ENCODE data around the gene MEF2C.

MEF2C gene

DNA sequence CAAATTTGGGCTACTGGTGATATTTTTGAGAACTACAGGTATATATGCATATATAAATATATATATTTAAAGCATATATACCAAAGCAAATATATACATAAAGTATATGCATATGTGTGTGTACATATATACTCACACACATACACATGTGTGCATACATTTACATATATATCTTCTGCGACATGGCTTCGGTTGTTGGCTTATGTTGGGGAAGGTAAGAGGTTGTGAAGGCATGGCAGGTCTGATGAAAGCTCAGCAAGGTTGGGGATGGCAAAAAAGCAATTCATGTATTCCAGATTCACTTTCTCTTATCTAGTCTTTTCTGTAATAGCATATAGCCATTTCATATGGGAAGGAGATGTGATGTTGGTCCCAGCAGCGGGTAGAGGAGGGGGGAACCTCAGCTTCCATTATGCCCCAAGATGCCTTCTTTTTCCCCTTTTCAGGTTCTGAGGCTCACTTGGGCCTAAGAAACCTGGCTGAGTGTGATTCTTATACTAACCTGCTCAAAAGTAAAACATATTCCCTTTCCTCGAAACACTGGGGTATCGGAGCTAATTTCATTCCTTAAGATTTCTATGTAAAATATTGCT lies 201.7 kb downstream of the MEF2C start:
- Mint-ChIP-seq H3K9me3 (no peaks in the 10 kb centered on the region), H3K27ac (no peak overlapping the region), H3K27me3 (ENCODE audit: low read depth) (peaks cover 90% of the 10 kb centered on the region), H3K4me3 (no peak overlapping the region), H3K4me1 (ENCODE audit: low read depth) (peaks cover 18% of the 10 kb centered on the region), H3K36me3 (ENCODE audit: low read depth) (peaks cover 8% of the 10 kb centered on the region)

DNA sequence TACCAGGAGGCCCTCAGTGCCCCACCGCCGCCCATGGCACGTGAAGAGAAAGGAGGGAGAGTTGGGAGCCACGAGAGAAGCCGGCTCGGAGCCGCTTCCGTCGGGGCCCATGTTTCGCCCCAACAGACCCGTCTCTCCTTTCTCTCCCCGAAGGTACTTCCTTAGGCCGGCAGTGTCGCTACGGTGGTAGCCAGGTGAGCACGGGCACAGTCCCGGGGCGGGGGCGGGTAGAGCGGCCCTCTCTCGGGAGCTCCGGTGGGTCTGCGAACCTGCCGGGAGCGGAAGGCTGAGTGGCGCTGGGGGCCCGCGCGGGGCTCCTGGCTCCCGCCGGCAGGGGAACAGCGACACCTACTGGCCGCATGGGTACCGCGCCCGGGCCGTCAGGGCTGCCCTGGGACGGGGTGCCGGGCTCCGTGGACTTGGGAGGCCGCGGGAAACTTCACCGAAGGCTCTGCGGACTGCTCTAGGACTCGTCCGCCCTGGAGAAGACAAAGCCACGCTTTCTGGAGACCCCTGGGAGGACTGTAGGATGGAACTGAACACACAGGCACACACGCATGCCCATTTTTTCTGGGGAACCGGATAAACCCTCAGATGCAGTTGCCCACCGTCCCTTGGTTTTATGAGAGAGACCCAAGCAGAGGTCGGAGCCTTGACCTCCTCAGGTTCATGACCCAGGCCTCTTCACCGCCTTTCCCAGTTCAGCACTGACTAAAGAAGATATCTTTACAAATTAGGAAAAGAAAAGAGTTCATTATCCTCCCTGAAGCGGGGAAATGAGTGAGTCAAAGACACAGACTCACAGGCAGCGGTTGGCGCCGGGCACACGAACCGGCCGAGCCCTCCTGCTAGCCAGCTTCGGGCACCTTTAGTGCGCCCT lies 202.5 kb downstream of the MEF2C start:
- H3K9me3 Mint-ChIP-seq: peaks cover under 1% of the 10 kb centered on the region
- H3K36me3 Mint-ChIP-seq (ENCODE audit: low read depth): peaks cover 5% of the 10 kb centered on the region
- peak overlapping the region; percentile 34 for H3K4me3 Mint-ChIP-seq
- peaks cover 90% of the 10 kb centered on the region for H3K27me3 Mint-ChIP-seq (ENCODE audit: low read depth)
- peaks cover 20% of the 10 kb centered on the region for H3K4me1 Mint-ChIP-seq (ENCODE audit: low read depth)
- H3K27ac Mint-ChIP-seq: no peak overlapping the region

DNA sequence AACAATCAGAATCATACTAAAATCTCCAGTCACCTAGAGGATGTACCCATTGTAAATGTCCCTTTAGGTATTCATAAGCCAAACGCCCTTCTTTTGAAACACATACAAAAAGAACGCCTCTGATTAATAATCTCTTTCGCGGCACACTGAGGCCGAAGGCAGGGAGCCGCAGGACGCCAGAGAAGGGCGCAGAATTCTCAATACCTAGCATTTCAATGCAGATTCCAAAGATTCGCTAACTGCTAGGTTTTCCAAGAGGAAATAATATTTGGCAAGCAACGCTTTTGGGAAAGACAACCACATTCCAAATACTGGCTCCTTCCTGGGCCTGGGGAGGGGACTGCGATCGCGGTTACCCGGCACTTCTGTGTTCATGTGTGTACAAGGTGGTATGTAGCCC lies 203.3 kb downstream of the MEF2C start:
- Mint-ChIP-seq H3K4me1 (ENCODE audit: low read depth) (peaks cover 24% of the 10 kb centered on the region), H3K27ac (peak overlapping the region; percentile 79), H3K27me3 (ENCODE audit: low read depth) (peaks cover 90% of the 10 kb centered on the region), H3K4me3 (peak overlapping the region; percentile 21), H3K36me3 (ENCODE audit: low read depth) (peaks cover 9% of the 10 kb centered on the region), H3K9me3 (peaks cover 4% of the 10 kb centered on the region)

GRCh38 chr5:88678770-88679381 lies 204.1 kb downstream of the MEF2C start:
- Mint-ChIP-seq H3K27ac (peak overlapping the region; percentile 61), H3K27me3 (ENCODE audit: low read depth) (peaks cover 85% of the 10 kb centered on the region), H3K4me3 (peak overlapping the region; percentile 16), H3K9me3 (peaks cover 4% of the 10 kb centered on the region), H3K4me1 (ENCODE audit: low read depth) (peaks cover 25% of the 10 kb centered on the region), H3K36me3 (ENCODE audit: low read depth) (peaks cover 10% of the 10 kb centered on the region)

DNA sequence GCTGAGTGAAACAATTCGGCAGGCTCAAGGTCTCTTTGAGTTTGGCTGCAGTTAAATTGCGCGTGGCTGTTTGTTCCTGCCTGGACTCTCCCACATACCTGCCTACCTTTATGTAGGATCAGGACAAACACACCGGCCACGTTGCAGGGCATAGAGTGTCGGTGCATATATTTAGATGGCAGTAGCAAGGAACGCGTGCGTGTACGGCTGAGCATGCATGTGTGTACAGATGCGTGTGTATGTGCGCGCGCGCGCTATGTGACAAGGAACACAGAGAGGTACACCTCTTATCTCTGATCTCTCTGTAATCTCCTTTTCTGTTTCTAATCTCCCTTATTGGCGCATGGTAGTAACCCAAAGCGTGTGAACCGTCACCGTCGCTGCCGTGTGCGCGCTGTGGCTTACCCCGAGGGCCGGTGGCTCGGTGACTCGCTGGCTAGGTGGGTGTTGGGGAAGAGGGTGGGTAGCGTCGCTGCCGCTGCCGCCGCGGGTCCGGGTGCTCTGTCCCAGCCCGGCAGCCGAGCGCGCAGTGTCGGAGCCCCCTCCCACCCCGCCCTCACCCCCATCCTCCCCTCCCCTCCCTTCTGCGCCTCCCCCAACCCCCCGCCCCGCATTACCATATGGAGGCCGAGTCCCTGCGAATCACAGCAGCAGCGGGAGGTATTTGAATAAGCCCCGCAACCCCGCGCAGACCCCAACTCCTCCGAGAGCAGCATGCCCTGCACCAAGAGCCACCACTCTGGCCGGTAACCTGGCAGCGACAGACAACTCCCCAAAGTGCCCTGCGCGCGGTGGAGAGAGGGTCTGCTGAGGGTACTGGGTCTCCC lies 204.8 kb downstream of the MEF2C start:
- peak overlapping the region; percentile 61 for H3K27ac Mint-ChIP-seq
- H3K27me3 Mint-ChIP-seq (ENCODE audit: low read depth): peaks cover 85% of the 10 kb centered on the region
- peak overlapping the region; percentile 16 for H3K4me3 Mint-ChIP-seq
- H3K4me1 Mint-ChIP-seq (ENCODE audit: low read depth): peaks cover 26% of the 10 kb centered on the region
- peaks cover 4% of the 10 kb centered on the region for H3K9me3 Mint-ChIP-seq
- peaks cover 11% of the 10 kb centered on the region for H3K36me3 Mint-ChIP-seq (ENCODE audit: low read depth)

GRCh38 chr5:88677376-88677895 lies 205.5 kb downstream of the MEF2C start:
- peaks cover 4% of the 10 kb centered on the region for H3K9me3 Mint-ChIP-seq

DNA sequence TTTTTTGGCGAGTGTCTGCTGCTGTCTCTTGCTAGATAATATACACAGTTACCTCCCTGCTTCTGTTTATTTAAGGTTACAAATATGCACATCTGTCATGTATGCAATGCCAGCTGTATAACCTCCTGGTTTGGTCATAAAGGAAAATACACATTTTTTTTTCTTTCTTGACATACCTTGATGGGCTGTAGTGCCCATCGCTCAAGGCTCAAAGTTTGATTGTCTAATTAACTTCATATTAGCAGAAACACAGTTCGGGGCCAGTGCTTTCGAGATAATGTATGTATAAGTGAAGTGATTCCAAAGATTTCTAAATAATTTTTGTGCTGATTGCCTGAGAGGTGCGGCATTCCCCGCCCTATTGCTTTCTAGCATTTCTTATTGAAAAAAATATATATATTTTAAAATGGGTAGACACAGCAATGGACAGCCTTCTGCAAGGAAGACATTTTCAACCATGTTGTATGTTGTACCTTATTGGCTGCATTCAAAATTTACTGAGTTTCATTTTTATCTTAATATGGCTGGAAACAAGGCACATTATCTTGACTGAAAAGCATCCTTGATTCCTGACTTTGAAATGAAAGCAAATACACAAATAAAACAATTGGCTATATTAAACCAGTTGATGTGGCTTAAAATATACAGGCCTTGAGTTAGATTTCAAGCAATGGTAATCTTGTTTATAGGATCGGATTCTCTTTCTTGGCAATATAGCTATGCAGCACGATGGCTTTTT lies 206.2 kb downstream of the MEF2C start:
- peaks cover 87% of the 10 kb centered on the region for H3K27me3 Mint-ChIP-seq (ENCODE audit: low read depth)
- H3K36me3 Mint-ChIP-seq (ENCODE audit: low read depth): peaks cover 11% of the 10 kb centered on the region
- H3K4me1 Mint-ChIP-seq (ENCODE audit: low read depth): peaks cover 26% of the 10 kb centered on the region
- H3K9me3 Mint-ChIP-seq: peaks cover 4% of the 10 kb centered on the region
- H3K27ac Mint-ChIP-seq: peak overlapping the region; percentile 70
- H3K4me3 Mint-ChIP-seq: peak overlapping the region; percentile 5

More at GRCh38 chr5:88677376-88677895, 205.5 kb downstream of the MEF2C start:
- H3K36me3 Mint-ChIP-seq (ENCODE audit: low read depth): peaks cover 11% of the 10 kb centered on the region
- H3K4me3 Mint-ChIP-seq: no peak overlapping the region
- H3K27me3 Mint-ChIP-seq (ENCODE audit: low read depth): peaks cover 84% of the 10 kb centered on the region
- H3K4me1 Mint-ChIP-seq (ENCODE audit: low read depth): peaks cover 26% of the 10 kb centered on the region
- peak overlapping the region; percentile 41 for H3K27ac Mint-ChIP-seq

- Mint-ChIP-seq H3K4me3 (peak overlapping the region; percentile 62), H3K27me3 (ENCODE audit: low read depth) (peaks cover 88% of the 10 kb centered on the region), H3K27ac (peak overlapping the region; percentile 82), H3K9me3 (peaks cover 4% of the 10 kb centered on the region), H3K4me1 (ENCODE audit: low read depth) (peaks cover 26% of the 10 kb centered on the region), H3K36me3 (ENCODE audit: low read depth) (peaks cover 11% of the 10 kb centered on the region)
Measured at GRCh38 chr5:88675708-88676636, 207.0 kb downstream of the MEF2C start.

- H3K4me3 Mint-ChIP-seq: peak overlapping the region; percentile 62
- H3K27ac Mint-ChIP-seq: peak overlapping the region; percentile 82
- peaks cover 4% of the 10 kb centered on the region for H3K9me3 Mint-ChIP-seq
- H3K36me3 Mint-ChIP-seq (ENCODE audit: low read depth): peaks cover 11% of the 10 kb centered on the region
- peaks cover 85% of the 10 kb centered on the region for H3K27me3 Mint-ChIP-seq (ENCODE audit: low read depth)
- H3K4me1 Mint-ChIP-seq (ENCODE audit: low read depth): peaks cover 23% of the 10 kb centered on the region
Measured at GRCh38 chr5:88675168-88675707, 207.7 kb downstream of the MEF2C start.

DNA sequence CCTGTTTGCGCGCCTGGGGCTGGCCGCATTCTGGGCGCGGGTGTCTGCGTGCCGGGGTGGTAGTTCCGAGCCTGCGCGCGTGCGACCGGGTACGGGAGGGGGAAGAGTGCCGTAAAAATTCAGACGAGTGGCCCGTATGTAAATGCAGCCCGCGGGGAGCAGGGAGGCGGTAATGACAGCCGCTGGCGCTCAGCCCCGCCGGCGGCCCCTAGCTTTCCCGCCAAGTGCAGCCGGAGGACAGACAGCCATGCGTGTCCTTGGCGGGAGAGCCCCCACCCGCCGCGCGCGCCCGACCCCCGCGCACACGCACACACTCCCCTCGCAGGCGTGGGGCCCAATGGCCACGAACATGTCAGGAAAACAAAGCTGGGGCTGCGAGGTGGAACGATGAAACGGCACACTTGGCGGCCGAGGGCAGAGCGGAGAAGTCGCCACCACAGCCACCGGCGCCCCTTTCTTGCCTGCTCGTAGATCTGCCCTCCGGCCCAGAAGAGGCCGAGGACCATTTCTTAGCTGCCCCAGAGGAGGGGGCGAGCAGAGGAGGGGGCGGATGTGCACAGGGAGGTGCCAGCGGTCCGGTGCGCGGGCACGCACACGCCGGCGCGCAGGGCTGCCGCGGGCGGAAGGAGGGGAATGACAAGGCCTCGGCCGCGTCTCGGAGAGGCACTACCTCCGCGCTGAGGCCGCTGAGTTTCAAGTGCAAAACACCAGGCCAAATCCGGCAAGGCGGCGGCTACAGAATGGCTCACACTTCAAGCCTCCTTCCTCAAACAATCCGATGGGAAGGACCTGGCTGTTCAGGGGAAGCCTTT lies 208.4 kb downstream of the MEF2C start:
- peaks cover 11% of the 10 kb centered on the region for H3K36me3 Mint-ChIP-seq (ENCODE audit: low read depth)

DNA sequence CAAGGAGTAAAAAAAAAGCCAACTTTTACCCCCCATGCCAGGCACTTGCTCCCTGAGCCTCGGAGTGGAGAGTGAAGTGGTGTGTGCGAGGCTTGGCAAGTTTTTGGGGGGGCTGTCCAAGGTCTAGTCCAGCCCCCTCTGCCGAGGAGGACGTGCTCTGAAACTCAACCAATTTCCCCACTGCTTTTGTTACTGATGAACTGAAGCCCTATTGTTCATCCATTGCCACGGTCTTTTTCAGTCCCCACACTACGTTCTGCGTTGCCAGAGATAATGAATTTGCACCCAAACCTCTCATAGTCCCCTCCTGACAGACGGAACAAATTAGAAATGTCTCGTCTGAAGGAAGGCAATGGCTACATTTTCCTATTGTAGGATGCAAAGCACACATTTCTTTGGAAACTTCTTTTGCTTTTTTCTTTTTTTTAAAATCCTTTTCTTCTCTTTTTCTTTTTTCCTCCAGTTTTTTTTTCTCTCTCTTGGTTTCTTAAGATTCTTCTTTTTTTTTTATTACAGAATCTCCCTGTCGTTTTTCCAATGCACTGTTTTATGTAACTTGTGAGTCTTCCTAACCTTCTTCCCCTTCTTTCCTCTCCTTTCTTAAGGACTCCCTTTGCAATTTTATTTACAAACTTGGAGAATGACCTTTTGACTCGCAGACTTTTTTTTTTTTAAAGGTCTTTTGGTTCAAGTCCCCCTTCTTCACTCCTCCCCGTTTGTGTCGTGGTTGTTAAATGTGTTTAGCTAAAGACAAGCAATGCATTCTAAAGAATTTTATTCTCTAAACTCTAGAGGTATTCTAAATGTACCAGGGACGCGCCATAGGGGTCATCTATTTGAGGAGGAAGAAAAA lies 209.5 kb downstream of the MEF2C start:
- Mint-ChIP-seq H3K9me3 (peaks cover 4% of the 10 kb centered on the region), H3K27me3 (ENCODE audit: low read depth) (peaks cover 84% of the 10 kb centered on the region), H3K4me1 (ENCODE audit: low read depth) (peaks cover 16% of the 10 kb centered on the region), H3K36me3 (ENCODE audit: low read depth) (peaks cover 9% of the 10 kb centered on the region), H3K4me3 (peak overlapping the region; percentile 60), H3K27ac (peak overlapping the region; percentile 81)

More for the DNA sequence above, 208.4 kb downstream of the MEF2C start:
- Mint-ChIP-seq H3K4me3 (peak overlapping the region; percentile 42), H3K27ac (no peak overlapping the region), H3K9me3 (peaks cover 4% of the 10 kb centered on the region), H3K4me1 (ENCODE audit: low read depth) (peaks cover 20% of the 10 kb centered on the region), H3K27me3 (ENCODE audit: low read depth) (peaks cover 85% of the 10 kb centered on the region)

Data from T-helper 1 cell treated with Interleukin-12 subunit alpha and Interleukin-12 subunit beta and Interleukin-4 antibody, amounts not matched to agents 30 μg/mL and 1 μg/mL, for 36 hours (primary cell).